Stromal cell of bone marrow (primary cell): ENCODE results near the gene TGM2.
"Not testable (repeated sequence)": the region's sequence is repeated elsewhere in the genome, so short reads cannot be mapped to it uniquely, and the experiment has no call there.

Experiments used
- DNase-seq: peaks from one replicate; pipeline ENCODE4 v3.0.0-alpha.2; 2012; ENCODE audit warnings: low read depth

TGM2 gene

GRCh38 chr20:38115205-38115604 lies 49.9 kb downstream of the TGM2 start:
- no peak for DNase-seq

- peak; percentile 41 for DNase-seq
Measured at GRCh38 chr20:38114353-38114791, 50.7 kb downstream of the TGM2 start.

- DNase-seq, result no peak
Measured at GRCh38 chr20:38113401-38114325, 51.4 kb downstream of the TGM2 start.

GRCh38 chr20:38112930-38113294 lies 52.2 kb downstream of the TGM2 start:
- DNase-seq, result no peak

GRCh38 chr20:38112261-38112929 lies 52.7 kb downstream of the TGM2 start:
- DNase-seq, result no peak

GRCh38 chr20:38111366-38112232 lies 53.5 kb downstream of the TGM2 start:
- DNase-seq, result no peak

GRCh38 chr20:38110525-38111178 lies 54.4 kb downstream of the TGM2 start:
- DNase-seq, result no peak

- DNase-seq, result peak; percentile 90
Measured at GRCh38 chr20:38109591-38110524, 55.2 kb downstream of the TGM2 start.

GRCh38 chr20:38108986-38109541 lies 56.0 kb downstream of the TGM2 start:
- DNase-seq, result no peak

- DNase-seq, result no peak
Measured at GRCh38 chr20:38108438-38108985, 56.6 kb downstream of the TGM2 start.

- not testable (repeated sequence) for DNase-seq
Measured at GRCh38 chr20:38107916-38108315, 57.2 kb downstream of the TGM2 start.

- not testable (repeated sequence) for DNase-seq
Measured at GRCh38 chr20:38107386-38107785, 57.7 kb downstream of the TGM2 start.

GRCh38 chr20:38106461-38106860 lies 58.6 kb downstream of the TGM2 start:
- DNase-seq, result no peak

- no peak for DNase-seq
Measured at GRCh38 chr20:38104285-38104684, 60.8 kb downstream of the TGM2 start.

GRCh38 chr20:38102206-38102605 lies 62.9 kb downstream of the TGM2 start:
- not testable (repeated sequence) for DNase-seq

GRCh38 chr20:38098952-38099351 lies 66.1 kb downstream of the TGM2 start:
- DNase-seq, result no peak

GRCh38 chr20:38095017-38095686 lies 69.9 kb downstream of the TGM2 start:
- no peak for DNase-seq

GRCh38 chr20:38094373-38094891 lies 70.6 kb downstream of the TGM2 start:
- DNase-seq, result peak; percentile 76

- no peak for DNase-seq
Measured at GRCh38 chr20:38093641-38094077, 71.4 kb downstream of the TGM2 start.
